GM12875 (cell line): ENCODE results near the gene GALNT18.

Experiments
- H3K4me3 ChIP-seq: one replicate; pipeline ENCODE4 v1.5.1; 2011; ENCODE audit warnings: low read depth, low read length, control low read depth
- TF ChIP-seq, protein P1 (sequence below): IDR thresholded peaks from 2 replicates; pipeline ENCODE4 v1.5.1; 2011; ENCODE audit warnings: low read depth, mild to moderate bottlenecking, control low read depth, inconsistent platforms, low read length, moderate library complexity, borderline replicate concordance; ENCODE audit not compliant: insufficient read depth

The GALNT18 gene

DNA sequence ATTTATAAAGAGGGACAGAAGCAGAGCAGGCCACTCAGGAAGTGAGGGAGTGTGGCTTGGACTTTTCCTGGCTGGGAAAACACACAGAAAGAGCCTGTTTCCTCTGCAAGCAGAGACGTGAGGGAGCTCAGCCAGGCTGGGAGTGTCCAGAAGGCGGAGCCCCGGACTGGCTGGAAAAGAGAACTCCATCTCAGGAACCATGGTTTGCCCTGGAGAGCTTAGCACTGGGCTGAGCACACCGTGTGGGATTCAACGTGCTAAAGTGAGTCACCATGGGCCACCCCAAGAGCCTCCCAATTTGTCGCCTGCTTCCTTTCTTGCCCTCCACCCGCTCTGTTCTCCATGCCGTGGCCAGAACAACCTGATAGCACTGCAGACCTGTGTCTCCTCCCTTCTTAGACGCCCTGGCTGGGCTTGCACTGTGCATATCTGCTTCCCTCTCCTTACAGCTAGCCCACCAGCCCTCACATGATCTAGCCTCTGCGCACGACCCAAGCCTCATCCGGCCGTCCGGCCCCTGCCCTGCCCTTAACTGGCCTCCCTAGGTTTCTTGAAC, 51.8 kb downstream of the GALNT18 start:
- TF ChIP-seq, protein P1, sequence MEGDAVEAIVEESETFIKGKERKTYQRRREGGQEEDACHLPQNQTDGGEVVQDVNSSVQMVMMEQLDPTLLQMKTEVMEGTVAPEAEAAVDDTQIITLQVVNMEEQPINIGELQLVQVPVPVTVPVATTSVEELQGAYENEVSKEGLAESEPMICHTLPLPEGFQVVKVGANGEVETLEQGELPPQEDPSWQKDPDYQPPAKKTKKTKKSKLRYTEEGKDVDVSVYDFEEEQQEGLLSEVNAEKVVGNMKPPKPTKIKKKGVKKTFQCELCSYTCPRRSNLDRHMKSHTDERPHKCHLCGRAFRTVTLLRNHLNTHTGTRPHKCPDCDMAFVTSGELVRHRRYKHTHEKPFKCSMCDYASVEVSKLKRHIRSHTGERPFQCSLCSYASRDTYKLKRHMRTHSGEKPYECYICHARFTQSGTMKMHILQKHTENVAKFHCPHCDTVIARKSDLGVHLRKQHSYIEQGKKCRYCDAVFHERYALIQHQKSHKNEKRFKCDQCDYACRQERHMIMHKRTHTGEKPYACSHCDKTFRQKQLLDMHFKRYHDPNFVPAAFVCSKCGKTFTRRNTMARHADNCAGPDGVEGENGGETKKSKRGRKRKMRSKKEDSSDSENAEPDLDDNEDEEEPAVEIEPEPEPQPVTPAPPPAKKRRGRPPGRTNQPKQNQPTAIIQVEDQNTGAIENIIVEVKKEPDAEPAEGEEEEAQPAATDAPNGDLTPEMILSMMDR: no peak

DNA sequence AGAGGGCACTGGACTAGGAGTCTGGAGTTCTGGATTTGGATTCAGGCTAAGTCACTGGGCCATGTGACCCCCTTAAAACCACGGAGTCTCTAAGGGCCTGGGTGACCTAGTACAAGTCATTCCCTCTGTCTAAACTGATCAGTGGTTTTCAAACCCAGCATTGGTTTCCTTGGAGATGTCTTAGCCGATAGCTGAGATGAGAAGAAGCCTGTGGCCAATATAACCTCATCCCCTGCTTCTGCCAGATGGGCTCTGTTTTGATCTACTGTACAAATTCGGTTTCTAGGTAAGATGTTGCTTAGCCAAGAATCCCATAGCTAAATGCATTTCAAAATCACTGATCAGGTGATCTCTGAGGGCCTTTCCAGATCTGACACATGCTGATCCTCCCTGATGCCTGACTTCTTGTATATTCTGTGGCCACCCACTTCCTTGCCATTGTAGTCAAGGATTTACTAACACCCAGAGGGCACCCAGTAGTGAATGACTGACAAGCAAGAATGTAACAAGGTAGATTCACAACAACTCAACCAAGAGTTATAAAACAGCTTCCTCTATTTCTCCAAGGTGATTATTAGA, 53.1 kb downstream of the GALNT18 start:
- H3K4me3 ChIP-seq: no peak overlapping the region
- TF ChIP-seq, protein P1: no peak

More for the DNA sequence above, 51.8 kb downstream of the GALNT18 start:
- H3K4me3 ChIP-seq: no peak overlapping the region

DNA sequence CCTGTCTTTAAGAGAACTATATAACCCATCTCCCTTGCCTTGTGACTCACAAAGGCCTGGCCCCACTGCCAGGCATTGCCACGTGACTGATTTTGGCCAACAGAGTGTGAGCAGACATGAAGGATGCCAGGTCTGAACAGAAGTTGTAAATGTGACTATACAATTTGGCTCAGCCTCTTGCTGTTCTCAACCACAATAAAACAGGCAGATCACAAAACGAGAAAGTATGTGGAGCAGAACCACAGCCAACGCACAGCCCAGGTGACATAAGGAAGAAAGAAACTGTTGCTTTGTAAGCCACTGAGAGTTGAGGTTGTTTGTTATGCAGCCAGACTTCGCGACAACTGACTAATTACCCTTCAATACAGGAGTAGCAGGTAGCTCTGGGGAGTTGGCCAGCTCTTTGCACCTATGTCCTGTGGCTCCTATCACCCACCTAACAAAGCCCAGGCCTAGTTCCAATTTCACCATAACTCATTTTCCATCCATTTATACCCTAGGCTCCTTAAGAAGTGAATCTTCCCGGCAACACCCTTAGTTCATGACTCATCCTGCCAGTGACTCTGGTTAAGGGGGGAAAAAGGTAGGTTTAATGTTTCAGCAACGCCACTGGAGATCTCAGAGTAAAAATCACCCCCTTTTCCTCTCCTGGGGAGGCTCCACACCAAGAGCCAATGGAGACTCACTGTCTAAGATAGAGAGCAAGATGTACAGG, 53.7 kb downstream of the GALNT18 start:
- H3K4me3 ChIP-seq: no peak overlapping the region
- TF ChIP-seq, protein P1: no peak

DNA sequence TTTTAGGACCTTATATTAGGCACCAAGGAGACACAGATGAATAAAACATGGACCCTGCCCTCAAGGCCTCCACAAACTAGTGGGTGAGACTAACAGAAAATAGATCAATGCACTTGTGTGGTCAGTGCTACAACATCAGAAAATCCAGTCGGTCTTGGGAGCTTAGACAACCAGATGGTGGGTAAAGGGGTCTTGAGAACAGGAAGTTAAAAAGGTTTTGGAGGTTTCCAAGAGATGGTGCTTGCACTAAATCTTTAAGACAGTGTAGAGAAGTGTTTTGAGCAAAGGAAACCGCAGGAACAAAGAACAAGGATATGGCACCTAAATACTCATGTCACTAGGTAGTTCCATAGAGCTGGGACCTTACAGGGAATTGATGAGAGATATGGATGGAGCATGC, 56.2 kb downstream of the GALNT18 start:
- no peak overlapping the region for H3K4me3 ChIP-seq
- TF ChIP-seq, protein P1: no peak

DNA sequence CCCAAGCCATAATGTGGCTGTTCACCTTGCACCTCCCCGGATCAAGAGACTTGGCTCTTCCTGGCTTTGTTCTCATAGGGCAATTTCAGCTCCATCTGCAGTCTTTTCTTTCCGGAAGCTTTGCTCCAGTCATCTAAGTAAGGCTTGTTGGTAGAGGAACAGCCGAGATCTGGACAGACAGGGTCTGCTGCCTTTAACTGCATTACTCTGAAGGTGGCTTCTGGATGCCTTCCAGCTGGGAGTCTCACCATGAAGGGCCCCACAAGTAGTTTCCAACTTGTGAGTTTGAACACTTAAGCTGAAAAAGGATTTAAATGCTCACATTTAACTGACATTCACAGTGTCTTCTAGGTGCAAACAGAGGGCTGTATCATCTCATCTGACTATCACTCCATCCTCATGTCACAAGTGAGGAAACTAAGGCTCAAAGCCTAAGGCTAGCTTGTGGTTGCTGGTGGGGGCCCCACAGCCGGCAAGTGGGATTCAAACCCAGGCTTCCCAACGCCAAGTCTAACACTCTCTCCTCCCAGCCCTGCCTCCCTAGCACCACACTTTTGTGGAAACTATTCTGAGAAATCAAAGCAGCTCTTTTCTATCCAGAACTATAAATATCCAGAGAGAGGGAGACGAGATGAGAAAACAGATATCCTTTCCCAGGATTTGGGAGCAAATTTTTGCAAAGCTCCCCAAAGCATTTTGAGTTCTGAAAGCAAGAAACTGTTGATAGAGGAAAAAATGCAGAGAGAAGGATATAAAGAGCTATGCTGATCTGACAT, 58.4 kb downstream of the GALNT18 start:
- TF ChIP-seq, protein P1: no peak
- H3K4me3 ChIP-seq: no peak overlapping the region

DNA sequence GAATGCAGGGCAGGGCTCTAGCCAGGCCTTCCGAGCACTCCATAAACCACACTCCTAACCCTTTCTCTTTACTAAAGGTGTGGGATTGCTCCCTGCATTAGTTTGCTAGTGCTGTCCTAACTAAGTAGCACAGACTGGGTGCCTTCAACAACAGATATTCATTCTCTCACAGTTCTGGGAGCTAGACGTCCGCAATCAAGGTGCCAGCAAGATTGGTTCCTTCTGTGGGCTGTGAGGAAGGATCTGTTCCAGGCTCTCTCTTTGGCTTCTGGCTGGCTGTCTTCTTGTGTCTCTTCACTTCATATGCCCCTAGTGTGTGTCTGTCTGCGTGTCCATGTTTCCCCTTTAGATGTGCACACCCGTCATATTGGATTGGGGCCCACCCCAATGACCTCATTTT, 59.8 kb downstream of the GALNT18 start:
- no peak overlapping the region for H3K4me3 ChIP-seq
- TF ChIP-seq, protein P1: no peak

DNA sequence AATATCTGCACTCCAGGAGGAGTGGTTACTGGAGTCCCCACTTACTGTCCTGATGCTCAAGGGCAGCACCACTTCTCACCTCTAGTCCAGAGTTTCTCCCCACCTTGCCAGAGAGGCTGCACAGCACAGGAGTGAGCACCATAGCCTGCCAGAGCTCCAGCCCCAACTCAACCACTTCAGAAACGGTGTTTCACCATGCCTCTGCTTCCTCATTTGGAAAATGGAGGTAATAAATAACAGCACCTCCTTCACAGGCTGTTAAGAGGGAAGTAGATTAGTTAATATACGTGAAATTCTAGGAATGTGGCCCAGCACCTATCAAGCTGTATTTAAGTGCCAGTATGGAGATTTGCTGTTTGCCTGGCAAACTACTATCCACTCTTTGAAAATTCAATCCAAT, 63.0 kb downstream of the GALNT18 start:
- TF ChIP-seq, protein P1: no peak
- H3K4me3 ChIP-seq: no peak overlapping the region
